ENCODE results near the gene GOLPH3.
"Not testable (repeated sequence)": the region's sequence is repeated elsewhere in the genome, so short reads cannot be mapped to it uniquely, and the experiment has no call there.

- TF ChIP-seq EZH2, CTCF (IDR thresholded peaks at IDR 0.05): not testable (repeated sequence)
Observed at GRCh38 chr5:32208837-32209236, 34.7 kb upstream of the GOLPH3 start.
